Activated naive CD4-positive, alpha-beta T cell treated with anti-CD3 and anti-CD28 coated beads, Interleukin-2, amount 50 U/mL, for 16 hours (primary cell): ENCODE results near the gene PDXK.

Source experiments
- DNase-seq: peaks from one replicate; pipeline ENCODE4 v3.0.0-alpha.2; 2020

PDXK gene

DNA sequence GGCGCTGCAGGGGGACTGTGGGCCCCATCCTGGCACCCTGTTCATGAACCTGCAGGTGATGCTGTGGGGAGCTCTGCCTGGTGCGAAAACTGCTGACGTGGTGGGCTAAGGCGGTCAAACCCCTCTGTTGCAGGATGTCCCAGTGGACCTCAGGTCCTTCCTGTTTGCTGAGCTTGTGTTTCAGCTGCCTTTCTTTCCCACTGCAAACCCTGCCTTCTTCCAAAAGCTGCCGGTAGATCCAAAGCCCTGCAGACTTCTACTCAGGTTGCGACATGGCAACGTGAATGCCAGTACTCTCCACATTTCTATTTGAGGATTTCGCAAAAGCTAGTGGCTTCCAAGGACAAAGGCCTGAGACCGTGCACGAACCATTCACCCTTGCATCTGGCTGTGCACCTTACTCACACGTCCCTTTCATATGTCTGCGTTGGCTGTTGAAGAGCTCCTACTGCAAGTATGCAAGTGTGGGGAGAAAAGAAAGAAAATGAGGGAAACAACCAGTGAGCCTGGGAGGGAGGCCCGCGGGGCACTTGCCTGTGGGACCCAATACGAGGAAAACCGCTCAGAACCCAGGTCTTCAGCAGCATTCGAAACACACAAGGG, 64.3 kb downstream of the PDXK start:
- DNase-seq: no peak

DNA sequence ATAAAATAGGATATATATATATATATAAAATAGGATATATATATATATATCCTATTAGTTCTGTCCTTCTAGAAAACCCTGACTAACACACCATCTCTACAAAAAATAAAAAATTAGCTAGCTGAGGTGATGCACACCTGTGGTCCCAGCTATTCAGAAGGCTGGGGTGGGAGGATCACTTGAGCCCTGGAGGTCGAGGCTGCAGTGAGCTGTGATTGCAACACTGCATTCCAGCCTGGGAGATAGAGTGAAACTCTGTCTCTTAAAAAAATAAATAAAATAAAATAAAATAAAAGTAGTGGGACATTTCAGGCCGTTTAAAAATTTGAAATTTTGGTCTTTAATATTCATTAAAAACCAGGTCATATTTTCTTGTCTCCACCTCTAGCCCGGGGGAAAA, 66.2 kb downstream of the PDXK start:
- DNase-seq: no peak

DNA sequence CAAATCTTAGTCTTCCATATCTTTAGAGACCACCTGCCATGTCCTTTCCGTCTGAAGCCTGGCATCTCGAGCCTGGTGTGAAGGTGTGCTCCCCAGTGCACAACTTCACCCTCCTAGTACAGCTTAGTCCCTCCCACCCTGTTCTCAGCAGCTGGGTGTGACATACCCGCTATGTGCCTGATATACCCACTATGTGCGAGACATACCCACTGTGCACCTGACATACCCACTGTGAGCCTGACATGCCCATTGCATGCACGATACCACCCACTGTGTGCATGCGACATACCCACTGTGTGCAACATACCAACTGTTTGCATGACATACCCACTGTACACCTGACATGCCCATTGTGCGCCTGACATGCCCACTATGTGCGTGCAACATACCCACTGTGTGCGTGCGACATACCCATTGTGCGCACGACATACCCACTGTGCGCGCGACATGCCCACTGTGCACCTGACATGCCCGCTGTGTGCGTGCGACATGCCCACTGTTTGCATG, 67.4 kb downstream of the PDXK start:
- no peak for DNase-seq

DNA sequence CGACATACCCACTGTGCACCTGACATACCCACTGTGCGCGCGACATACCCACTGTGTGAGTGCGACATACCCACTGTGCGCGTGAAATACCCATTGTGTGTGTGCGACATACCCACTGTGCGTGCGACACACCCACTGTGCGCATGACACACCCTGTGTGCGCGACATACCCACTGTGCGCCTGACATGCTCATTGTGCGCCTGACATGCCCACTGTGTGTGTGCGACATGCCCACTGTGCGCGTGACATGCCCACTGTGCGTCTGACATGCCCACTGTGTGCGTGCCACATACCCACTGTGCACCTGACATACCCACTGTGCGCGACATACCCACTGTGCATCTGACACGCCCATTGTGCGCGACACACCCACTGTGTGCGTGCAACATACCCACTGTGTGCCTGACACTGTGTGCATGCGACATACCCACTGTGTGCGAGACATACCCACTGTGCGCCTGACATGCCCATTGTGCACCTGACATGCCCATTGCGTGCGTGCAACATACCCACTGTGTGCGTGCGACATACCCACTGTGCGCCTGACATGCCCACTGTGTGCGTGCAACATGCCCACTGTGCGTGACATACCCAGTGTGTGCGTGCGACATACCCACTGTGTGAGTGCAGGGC, 68.0 kb downstream of the PDXK start:
- no peak for DNase-seq

DNA sequence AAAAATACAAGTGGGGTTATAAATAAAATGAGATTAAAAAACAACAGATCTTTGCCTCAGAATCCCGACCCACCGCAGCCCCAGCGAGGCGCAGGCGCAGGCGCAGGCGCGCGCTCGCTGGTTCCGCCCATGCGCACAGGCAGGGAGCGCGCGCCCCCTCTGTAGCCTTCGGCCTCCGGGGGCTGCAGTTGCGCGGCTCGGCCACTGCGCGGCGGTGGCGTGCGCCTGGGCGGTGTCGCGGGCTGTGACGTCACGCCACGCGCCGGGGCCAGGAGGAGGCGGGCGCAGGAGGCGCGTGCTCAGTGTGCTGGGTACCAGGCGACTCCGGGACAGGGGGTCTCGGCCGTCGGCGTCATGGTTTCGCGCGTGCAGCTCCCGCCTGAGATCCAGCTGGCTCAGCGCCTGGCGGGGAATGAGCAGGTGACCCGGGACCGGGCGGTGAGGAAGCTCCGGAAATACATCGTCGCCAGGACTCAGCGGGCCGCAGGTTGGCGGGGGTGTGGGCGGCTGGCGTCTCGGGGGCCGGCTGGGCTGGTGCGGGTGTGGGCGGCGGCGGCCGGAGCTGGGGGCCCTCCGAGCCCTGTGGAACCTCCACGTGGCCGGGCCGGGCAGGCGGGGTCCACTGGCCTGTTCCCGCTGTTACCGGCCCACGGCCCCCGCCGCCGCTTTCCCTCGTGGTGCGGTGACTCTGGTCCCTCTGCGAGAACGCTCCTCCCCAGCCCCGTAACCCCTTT, 70.5 kb downstream of the PDXK start, which contains the start of gene RRP1:
Gene RRP1 (plus strand): TSS at position 302 of the 734 bp plus-strand sequence. CDS start 53 bp downstream, at position 355.
- DNase-seq: peak; percentile 92

DNA sequence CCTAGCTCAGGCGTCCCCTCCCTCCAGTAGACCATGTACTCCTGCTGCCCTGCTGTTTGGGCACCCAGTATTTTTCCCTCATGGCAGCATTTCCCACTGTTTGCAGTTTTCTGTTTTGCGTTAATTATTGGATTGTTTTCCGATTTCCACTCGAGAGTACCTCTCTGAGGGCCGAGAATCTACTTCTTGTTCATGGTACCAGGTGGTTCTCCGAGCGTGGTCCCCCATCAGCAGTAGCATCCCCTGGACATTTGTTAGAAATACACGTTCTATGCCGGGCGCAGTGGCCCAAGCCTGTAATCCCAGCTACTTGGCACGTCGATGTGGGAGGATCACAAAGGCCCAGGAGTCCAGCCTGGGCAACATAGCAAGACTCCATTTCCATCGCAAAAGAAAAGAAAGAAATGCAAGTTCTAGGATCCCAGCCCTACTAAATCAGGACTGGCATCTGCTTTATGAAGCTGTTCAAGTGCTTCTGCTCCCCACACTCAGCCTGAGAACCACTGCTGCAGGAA, 71.1 kb downstream of the PDXK start:
- DNase-seq: no peak

DNA sequence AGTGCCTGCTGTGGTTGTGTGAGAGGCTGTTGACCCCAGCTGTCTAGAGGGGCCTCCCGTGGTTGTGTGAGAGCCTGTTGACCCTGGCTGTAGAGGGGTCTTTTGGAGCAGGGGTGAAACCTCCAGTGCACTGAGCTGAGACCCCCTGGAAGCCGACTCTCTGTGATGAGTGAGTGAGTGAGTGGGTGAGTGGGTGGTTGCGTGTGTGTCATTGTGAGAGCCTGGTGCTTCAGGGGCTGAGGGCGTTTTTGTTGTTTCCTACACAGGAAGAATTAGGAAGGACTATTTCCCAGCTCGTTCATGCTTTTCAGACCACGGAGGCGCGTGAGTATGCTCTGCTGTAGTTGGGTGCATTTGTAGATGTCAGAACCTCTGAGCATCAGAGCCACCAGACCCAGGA, 73.5 kb downstream of the PDXK start:
- DNase-seq: no peak

DNA sequence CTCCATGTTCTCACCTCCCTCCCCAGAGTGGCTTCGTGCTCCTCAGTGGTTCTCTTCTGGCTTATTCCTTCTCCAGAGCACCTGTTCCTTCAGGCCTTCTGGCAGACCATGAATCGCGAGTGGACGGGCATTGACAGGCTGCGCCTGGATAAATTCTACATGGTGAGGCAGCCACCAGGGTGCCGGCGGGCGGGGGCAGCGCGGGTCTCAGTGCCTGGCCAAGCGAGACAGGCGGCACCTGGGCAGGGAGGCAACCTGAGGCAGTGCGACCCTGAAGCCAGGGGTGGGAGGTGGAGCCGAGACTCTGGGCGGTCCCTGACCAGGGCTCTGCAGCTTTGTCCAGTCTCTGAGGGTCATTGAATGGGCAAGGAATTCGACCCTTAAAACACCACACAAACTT, 74.3 kb downstream of the PDXK start:
- DNase-seq: no peak

DNA sequence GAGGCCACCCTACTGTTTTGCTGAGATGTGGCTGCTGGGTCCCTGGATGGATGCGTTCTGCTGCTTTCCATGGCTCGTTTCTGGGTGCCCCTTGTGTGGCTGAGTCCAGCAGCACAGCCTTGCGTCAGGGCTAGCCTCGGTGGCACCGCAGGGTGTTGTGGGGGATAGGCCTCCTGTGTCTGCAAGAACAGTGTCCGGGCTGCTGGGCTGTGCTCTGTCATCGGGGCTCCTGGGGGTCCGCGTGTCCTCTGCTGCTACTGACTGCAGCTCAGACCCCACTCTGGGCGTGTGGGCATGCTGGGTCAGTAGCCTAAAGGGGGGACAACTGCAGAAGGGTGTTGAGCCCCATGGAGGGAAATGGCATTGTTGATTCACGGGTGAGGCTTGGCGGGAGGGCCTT, 75.4 kb downstream of the PDXK start:
- no peak for DNase-seq

DNA sequence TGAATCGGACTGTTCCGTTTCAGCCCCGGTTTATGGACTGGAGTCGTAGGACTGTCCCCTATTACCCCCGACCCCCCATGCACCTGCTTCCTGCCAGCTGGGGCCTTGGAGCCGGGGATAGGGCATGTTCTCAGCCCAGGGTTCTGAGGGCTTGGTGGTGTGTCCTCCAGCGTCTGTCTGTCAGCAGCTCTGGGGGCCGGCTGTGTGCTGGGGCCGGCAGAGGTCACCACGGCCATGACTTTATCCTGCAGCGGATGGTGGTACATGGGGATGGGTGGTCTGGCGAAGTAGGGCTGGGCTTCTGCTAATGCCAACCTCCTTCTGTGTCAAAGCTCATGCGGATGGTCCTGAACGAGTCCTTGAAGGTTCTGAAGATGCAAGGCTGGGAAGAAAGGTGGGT, 75.9 kb downstream of the PDXK start:
- DNase-seq: no peak

DNA sequence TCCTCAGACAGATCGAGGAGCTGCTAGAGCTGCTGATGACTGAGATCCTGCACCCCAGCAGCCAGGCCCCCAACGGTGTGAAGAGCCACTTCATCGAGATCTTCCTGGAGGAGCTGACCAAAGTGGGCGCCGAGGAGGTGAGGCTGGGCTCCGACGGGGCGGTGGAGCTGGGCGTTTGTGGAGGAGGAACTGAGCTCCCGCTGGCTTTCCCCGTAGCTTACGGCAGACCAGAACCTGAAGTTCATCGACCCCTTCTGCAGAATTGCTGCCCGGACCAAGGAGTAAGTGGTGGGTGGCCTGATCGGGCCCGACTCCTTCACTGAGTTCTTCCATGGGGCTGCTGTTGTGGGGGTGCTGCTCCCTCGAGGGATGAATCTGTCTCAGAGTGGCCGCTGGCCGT, 78.5 kb downstream of the PDXK start:
- DNase-seq: no peak

DNA sequence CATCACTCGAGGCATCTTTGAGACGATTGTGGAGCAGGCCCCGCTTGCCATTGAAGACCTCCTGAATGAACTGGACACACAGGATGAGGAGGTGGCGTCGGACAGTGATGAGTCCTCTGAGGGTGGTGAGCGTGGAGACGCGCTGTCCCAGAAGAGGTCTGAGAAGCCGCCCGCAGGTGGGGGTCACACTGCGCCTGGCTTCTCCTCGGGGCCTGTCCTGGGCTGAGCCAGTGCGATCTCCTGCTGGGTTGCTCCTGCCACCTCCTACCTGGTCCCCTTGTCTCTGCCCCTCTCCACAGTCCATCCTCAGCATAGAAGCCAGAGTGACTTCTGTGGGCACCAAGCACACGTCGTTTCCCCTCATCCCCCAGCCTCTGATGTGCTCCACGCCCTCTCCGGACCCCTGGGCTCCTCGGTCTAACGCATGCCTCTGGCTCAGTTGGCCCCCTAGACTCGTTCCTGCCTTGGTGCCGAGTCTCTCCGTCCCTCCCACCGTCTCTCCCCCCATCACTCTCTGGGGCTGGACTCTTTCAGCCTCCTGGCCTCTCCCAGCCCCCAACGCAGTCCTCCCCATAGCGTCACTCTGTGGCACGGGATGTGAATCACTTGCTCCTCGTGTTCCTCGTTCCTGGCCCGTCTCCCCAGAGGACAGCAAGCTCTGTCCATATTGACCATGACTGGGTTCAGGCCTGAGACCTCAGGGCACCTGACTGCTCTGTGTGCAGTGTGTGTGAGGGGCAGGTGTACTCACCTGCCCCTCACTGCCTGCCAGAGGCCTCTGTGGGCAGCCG, 79.2 kb downstream of the PDXK start:
- no peak for DNase-seq

DNA sequence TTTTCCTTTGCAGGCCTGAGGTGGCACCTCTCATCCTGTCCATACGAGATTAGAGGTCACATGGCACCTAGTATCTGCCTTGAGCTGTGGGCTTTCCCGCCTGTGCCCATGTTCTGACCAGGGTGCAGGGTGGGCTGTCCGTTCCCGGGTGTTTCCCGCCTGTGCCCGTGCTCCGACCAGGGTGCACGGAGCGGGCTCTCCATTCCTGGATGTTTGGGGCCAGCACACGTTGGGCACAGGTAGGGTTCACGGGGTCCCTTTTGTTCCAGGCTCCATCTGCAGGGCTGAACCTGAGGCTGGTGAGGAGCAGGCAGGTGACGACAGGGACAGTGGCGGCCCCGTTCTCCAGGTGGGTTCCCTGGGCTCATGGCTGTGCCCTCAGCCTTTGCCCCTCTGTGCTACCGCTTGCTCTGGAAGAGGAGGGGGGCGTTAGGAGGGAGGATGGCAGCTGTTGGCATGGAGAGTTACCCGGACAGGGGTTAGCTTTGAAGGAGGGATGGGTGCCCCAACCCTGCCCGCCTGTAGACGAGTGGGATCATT, 80.4 kb downstream of the PDXK start:
- no peak for DNase-seq

DNA sequence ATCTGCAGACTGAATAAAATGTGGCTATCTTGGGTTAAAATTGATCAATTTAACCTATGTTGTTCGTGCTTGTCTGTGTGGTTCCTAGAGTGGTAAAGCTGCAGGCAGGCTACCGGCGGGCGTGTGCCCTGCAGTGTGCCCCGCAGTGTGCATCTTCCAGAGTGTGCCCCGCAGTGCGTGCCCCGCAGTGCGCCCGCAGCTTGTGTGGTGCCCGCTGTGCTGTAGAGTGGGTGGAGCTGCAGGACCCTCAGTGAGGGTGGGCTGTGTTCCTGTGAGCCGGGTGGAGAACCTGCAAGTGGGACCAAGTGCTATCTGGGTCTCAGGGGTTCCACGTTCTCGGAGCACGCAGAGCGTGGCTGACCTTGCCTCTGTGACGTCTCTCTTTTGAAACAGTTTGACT, 81.2 kb downstream of the PDXK start:
- DNase-seq: no peak

DNA sequence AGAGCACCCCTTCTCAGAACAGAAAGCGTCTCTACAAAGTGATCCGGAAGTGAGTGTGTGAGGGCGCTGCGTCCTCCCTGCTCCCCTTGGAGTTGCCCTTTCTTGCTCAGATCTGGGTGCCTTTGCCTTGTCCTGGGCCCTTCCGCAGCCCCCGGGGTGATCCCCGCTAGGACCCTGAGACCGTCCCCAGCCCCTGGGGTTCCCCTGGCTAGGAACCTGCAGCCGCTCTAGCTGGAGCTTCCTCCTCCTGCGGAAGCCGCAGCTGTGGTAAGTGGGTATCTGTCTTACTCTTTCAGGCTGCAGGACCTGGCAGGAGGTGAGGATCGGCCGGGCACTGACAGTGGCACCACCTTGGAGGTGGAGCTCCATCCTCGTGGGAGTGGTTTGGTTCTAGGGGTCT, 81.6 kb downstream of the PDXK start:
- no peak for DNase-seq

DNA sequence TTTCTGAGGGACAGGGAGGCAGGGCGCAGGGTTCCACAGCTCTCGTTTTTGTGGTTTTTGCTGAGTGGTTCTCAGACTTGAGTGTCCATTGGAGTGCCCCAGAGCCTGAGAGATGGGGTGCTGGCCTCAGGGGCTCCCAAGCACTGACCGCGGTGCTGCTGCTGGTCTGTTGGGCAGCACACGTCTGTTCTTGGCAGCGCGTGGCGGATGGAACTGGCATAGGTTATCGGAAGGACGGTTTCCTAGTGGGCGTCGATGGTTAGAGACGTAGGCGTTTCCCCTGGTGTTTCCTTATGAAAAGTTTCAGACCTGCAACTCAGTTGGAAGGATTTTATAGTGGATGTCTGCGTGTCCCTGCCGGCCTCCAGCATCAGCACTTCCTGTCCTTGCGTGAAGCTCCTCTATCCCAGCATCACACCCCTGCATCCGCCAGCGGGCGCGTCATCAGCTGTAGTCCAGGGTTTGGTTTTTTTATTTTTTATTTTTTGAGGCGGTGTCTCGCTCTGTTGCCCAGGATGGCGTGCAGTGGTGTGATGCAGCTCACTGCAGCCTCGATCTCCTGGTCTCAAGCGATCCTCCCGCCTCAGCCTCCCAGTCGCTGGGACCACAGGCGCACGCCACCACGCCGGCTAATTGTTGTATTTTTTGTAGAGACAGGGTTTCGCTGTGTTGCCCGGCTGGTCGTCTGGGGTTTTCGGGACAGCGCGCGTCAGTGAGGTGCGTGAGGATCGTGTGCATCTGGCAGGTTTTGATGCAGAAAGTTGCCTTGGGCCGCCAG, 82.3 kb downstream of the PDXK start:
- DNase-seq: no peak

DNA sequence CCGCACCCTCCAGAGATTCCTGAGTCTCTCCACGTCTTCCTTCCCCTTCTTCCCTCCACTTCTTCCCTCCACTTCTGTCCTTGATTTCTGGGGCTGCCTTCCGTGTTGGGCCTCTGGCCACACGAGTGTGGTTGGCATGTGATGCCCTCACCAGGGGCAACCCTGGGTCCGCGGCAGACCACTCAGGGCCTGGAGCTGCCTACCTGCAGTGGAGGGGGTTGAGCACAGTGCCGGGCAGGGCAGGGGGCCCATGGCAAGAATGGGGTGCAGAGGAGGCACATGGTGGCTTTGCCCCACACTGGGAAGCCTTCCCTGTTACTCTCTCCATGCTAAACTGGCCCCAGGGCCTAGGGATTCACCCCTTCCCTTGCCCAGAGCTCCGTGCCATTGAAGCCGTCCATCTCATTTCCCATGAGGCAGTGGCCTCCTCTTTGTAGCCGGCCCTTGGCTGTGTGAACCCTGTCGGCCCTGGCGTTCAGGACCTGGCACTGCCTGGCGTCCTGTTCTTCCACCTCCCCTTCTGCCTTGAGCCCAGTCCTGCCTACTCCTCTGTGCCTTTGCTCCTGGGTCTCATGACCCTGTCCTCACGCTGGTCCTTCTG, 83.9 kb downstream of the PDXK start:
- DNase-seq: no peak

DNA sequence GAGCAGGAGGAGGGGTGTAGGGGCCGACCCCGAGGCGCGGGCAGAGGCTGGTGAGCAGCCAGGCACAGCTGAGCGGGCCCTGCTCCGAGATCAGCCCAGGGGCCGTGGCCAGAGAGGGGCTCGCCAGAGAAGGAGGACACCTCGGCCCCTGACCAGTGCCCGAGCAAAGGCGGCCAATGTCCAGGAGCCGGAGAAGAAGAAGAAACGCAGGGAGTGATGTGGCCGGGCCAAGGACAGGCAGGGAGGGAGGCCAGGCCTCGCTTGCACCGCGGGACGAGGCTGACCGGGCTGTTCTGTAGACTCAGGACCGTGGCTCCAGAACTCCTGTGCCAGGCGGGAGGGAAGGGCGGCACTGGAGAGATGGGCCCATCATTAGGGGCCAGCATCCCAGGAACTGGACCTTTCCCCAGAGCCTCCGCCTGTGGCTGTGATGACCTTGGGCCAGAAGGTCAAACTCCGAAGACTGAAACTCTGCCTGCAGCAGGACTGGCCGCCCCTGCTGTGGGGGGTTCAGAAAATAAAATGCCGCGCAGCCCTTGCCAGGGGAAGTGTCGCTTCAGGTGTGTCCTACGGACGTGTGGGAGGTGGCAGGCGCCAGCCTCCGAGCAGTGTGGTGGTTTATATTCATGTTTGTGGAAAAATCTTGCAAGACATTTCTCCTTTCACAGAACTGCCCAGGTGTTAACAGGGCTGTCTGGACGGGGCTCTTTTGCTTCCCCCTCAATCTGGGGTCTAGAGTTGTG, 84.8 kb downstream of the PDXK start:
- DNase-seq: no peak

DNA sequence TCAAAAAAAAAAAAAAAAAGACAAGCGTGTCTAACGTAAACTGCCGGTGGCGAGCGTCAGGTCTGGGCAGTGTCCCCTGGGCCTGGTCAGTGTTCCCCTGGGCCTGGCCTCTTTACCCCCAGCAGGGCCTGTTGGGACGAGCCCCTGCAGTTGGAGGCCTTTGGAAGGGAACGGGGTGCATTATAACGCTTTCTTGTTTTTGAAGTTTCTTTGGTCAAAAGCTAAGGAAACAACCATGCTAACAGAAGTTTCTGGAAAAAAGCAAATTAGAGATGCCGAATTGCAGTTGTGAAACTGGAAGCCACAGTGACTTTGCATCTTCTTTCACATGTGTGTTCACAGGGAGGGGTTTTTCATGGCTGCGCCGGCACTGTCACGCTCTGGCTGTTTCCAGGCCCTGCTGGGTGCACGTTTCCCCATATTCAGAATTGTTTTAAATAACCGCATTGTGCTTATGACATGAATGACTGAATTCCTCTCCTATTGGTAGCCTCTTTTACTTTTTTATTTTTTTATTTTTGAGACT, 86.4 kb downstream of the PDXK start:
- DNase-seq: no peak

DNA sequence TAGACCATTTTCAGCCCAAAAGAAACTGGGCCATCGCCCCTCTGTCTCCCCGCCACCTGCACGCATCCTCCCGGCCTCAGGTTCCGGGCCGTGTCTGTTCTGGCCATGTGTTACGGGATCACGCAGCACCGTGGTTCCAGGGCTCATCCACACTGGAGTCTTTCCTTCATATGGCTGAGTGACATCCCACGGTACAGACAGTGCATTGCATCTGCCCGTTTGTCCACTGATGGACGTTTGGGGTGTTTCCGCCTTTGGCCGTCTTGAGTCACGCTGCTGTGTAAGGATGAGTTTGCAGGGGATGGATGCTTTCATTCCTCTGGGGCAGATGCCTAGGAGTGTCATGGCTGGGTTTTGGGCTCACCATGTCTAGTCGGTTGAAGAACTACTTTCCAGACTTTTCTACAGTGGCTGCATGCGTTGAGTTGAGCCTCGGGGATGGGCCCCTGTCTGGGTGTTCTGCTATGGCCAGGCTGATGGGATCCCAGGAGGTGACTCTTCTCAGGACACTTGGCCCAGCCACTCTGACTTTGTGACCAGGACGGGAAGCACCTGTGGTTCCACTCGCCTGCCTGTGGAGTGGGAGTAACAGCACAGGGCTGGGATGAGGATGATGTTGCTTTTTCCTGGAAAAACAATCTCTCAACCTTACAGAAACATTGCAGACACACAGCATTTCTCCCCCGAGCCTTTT, 87.2 kb downstream of the PDXK start:
- DNase-seq: no peak
